ENCODE data around the gene DHRS12.
A peak's percentile ranks its signal among the peaks of the same experiment; 100 is the strongest.

DHRS12 gene

DNA sequence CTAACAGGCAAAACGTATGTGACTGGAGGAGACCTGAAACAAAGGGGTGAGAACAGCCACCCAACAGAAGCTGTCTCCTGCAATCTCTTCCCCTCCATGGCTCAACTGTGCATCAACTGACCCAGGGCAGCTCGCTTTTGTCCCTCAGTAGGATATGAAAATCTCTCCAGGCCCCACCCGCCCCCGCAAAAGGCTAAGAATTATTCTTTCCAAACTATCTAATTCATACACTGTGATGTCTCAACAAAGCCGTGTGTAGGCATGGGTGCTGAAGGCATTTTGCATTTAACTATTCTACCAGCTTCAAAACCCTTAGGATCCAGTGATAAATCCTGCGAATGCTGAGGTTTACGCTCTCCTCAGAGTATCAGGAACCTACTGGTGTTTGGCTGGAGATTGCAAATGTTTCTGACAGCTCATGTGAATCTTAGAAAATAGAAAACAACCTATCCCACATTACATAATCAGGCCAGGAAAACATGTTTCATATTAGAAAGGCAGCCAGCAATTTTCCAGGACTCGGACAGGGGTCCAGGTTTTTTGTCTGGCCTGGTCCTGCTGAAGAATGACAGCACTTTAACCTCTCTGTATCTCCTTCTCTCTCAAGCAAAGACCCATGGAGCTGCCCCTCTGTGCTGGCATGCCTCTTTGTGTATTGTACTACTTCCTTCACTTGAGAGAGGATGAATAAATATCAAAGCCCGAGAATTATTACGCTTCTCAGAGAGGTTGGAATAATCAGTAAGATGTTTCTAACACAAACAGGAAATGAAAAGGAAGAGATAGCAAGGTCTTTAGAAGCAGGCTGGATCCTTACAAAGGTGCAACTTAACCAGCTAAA lies 17.3 kb downstream of the DHRS12 start:
- TF ChIP-seq GATA3 (IDR thresholded peaks at IDR 0.05; ENCODE audit: low read depth, low read length) (no peak; the same call in 1 of the 2 replicates), GATA2 (IDR thresholded peaks at IDR 0.05; ENCODE audit: low read depth, low read length) (no peak)

DNA sequence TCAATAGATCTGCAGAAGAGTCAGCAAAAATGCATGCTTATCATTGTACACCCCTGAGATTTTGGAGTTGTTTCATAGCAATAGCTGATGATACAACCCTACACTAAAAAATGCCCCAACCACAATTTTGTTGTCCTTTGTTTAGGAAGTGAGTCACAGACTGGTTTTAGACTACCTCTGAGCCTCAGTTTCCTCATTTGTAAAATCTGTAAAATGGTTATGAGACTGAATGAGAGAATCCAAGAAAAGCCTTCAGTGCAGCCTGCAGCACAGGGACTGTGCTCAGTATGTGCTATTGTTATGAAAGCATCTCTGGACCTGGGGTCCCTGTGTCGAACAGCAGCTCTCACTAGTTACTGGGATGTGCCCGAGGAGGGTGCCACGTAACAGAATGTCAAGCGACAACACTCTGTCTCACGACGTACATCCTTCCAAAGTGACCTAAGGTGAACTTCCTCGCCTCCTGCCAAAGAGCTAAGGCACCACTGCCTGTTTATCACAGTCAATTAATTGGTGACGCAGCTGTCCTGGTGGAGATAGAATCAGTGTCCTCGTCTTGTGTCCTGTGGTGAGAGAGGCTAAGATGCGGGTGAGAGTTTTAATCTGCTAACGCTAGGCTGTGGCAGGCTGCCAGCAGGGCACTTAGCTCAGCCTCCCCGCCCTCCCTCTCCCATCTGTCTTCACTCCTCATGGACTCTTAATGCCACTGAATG lies 18.1 kb downstream of the DHRS12 start:
- TF ChIP-seq GATA3 (IDR thresholded peaks at IDR 0.05; ENCODE audit: low read depth, low read length) (peak; percentile 95), GATA2 (IDR thresholded peaks at IDR 0.05; ENCODE audit: low read depth, low read length) (peak; percentile 99)

DNA sequence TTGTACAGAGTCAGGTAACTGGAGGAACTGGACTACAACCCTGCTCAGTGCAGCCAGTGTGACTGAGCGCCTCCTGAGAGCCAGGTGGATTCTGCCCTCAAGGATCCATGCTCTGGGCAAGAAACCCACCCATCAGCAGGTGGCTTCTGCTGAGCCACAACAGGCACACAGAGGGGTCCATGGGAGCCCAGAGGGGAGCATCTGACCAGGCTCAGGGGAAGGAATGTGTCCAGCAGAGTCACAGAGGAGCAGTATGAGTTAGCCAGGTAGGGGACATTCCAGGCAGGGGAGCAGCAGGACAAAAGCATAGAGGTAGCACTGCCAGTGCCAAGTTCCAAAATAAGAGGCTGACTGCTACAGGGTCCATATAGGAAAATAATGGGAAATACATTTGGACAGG lies 19.9 kb downstream of the DHRS12 start:
- TF ChIP-seq GATA3 (IDR thresholded peaks at IDR 0.05; ENCODE audit: low read depth, low read length) (no peak), GATA2 (IDR thresholded peaks at IDR 0.05; ENCODE audit: low read depth, low read length) (no peak)

DNA sequence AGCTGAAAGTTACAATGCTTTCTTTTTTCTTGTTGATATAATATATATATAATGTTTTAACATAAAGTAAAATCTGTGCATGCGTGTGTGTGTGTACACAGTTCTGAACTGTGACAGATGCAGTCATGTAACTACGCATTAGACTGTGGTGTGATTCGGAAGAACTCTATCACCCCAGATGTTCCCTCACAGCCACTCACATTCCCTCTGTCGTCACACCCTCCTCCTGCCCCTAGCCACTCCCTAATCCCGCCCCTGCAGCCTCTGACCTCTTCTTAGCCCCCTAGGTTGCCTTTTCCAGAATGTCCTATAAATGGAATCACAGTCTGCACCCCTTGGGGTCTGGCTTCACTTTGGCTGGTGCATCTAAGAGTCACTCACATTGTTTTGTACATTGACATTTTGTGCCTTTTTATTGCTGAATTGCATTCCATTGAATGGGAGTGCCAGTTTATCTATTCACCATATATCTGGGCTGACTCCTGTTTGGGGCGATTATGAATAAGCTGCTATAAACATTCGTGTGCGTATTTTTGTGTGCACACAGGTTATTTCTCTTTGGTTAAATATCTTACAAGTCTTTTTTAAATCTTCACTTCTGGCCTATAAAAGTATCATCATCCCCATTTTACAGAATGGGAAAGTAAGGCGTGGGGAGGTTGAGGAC lies 20.4 kb downstream of the DHRS12 start:
- TF ChIP-seq GATA3 (IDR thresholded peaks at IDR 0.05; ENCODE audit: low read depth, low read length) (no peak), GATA2 (IDR thresholded peaks at IDR 0.05; ENCODE audit: low read depth, low read length) (no peak)

DNA sequence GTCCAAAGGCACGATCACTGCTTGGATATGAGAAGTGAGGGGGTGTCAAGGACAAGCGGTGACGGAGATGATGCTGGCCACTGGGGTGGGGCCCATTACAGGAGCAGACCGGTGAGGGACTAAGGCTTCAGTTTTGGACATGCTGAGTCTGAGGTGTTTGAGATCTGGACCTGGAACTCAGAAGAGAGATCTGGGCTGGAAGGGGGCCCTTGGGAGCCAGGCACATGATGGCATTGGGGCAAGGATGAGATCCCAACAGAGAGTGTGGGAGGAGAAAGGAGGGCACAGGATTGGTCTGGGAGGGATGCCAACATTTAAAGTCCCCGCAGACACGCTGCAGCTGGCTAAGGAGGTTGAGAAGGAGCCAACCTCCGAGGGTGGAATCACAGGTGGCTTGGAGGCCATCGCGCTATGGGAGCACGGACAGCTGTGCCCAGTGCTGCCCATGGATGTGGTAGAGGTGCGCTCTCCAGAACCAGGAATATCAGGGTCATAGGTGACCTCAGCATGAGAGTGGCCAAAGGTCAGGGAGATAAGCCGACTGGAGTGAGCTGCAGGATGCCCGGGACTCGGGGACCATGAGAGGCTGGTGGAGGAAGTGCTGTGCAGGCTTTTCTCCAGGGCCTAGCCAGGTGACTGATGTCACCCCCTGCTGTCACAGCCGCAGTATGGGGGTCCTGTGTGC lies 21.8 kb downstream of the DHRS12 start:
- TF ChIP-seq GATA2 (IDR thresholded peaks at IDR 0.05; ENCODE audit: low read depth, low read length) (no peak), GATA3 (IDR thresholded peaks at IDR 0.05; ENCODE audit: low read depth, low read length) (no peak)

DNA sequence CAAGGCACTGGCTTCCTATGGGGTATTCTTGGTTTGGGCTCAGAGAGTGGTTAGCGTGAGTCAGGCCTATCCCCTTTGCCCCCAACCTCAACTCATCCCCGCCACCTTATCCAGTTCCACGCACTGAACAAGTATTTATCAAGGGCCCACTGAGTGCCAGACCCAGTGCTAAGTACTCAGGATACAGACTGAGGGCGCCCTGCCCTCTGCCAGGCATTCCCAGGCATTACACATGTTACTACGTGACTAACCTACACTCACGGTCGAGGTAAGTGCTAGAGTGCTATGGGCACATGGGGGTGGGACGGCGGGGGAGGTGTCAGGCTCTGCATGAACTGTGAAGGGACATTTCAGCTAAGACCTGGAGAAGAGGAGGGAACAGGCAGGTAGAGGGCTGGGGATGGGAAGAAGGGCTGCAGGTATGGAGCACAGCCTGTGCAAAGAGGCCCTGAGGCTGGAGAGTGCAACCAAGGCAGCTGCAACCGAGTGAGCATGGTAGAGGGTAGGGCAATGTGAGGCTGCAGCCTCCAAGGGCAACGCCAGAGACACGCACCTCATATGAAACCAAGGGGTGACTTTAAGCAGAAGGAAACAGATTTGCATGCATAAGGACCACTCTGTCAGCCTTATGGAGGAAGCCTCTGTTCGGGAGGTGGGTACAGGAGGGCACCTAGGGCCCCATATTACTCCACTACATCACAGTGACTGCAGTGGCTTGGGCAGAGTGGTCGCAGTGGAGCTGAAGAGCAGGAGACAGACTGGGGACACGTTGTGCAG lies 22.5 kb downstream of the DHRS12 start:
- TF ChIP-seq GATA2 (IDR thresholded peaks at IDR 0.05; ENCODE audit: low read depth, low read length) (no peak), GATA3 (IDR thresholded peaks at IDR 0.05; ENCODE audit: low read depth, low read length) (no peak)

DNA sequence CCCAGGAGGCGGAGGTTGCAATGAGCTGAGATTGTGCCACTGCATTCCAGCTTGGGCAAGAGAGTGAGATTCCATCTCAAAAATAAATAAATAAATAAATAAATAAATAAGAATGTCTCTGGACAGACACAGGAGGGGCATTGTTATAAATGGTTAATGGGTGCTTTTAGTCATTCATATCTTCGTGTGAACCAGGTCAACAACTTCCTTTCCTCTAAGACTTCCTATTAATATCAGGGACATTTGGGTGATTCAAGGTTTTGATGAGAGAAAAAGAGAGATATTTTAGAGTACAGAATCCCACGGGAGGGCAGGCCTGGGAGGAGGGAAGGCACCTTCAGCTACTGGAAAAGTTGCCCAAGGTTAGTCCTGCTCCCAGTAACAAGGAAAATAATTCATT lies 23.9 kb downstream of the DHRS12 start:
- TF ChIP-seq GATA2 (IDR thresholded peaks at IDR 0.05; ENCODE audit: low read depth, low read length) = no peak
- no peak for TF ChIP-seq GATA3 (IDR thresholded peaks at IDR 0.05; ENCODE audit: low read depth, low read length)

DNA sequence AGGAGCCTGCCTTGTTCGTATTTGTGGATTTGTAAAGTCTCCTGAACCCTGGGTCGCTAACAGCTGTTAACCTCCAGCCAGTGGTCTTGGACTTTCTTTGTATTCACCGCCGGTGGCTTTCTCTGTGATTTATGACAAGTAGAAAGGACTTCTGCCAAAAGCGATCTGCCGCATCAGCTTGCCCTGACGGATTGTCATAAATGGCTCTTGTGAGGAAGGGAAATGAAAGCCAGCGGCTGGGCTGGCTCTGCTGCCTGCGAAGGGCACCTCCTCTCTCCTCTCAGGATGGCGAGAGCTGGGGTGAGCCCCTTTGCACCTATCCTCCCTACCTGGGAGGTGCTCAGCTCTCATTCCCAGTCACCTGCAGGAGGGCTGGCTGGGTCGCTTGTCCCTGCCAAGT lies 25.6 kb downstream of the DHRS12 start:
- no peak for TF ChIP-seq GATA3 (IDR thresholded peaks at IDR 0.05; ENCODE audit: low read depth, low read length)

DNA sequence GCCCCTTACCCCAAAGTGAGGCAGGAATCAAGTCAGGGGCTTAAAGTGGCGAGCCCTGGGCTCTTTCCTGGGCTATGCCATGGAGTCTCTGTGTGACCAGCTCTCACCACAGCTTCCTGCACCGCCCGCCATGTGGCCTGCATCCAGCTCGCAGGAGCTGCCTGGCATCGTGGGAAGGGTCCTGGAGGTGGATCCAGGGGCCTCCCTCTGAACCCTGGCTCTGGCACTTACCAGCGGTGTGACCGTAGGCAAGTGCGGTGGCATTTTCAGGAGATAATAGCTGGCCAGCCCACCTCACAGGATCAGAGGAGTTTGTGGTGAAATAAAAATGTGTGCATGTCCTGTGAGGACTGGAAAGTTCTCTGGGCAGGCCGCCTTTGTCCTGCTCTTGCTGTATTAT lies 26.0 kb downstream of the DHRS12 start:
- TF ChIP-seq GATA2 (IDR thresholded peaks at IDR 0.05; ENCODE audit: low read depth, low read length) (no peak), GATA3 (IDR thresholded peaks at IDR 0.05; ENCODE audit: low read depth, low read length) (no peak)

DNA sequence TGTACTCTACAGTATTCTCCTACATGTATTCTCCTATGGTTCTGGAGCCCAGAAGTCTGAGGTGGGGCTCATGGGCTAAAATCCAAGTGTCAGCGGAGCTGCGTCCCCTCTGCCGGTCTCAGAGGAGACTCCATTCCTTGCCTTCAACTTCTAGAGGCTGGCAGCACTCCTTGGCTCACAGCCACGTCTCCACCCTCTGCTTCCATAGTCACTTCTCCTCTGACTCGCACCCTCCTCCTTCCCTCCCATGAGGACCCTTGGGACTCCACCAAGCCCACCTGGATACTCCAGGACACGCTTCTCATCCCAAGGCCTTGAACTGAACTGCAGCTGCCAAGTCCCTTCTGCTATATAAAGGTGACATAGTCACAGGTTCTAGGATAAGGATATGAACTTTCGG lies 27.8 kb downstream of the DHRS12 start:
- TF ChIP-seq GATA2 (IDR thresholded peaks at IDR 0.05; ENCODE audit: low read depth, low read length) = no peak
- no peak for TF ChIP-seq GATA3 (IDR thresholded peaks at IDR 0.05; ENCODE audit: low read depth, low read length)

DNA sequence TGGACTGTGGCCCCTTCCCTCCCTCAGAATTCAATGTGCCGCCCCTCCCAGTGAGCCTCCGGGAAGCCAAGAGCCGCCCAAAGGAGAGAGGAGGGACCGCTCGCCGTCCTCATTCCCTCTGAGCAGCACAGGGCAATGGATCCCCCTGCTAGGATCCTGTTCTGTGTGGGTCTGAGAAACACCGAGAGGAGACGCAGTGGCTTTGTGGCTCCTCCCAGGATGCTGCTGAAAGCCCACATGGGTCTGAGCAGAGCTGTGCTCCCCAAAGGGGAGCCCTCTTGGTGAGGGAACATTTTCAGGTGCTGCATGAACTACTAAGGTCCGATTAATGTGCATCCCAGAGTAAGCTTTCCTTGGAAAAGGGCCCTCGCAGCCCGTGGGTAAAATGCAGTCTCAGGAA lies 30.4 kb downstream of the DHRS12 start:
- TF ChIP-seq GATA3 (IDR thresholded peaks at IDR 0.05; ENCODE audit: low read depth, low read length) = no peak
- no peak for TF ChIP-seq GATA2 (IDR thresholded peaks at IDR 0.05; ENCODE audit: low read depth, low read length)

DNA sequence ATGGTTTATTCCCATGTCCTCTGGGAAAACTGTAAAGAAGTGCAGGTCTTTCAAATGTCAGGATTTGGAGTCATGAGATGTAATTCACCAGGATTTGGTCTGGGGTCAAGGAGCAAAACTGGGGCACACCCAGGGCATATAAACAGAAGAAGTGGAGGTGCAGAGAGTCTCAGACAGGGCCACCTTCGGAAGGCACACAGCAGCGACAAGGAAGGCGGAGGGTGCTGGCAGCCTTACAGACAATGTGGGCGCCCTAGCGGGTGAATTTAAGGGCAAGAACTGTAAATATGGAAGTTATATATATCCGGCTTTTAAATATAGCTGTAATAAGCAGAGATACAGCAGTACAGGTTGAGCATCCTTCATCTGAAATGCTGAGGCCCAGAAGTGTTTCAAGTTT lies 31.2 kb downstream of the DHRS12 start:
- TF ChIP-seq GATA3 (IDR thresholded peaks at IDR 0.05; ENCODE audit: low read depth, low read length) = no peak
- no peak for TF ChIP-seq GATA2 (IDR thresholded peaks at IDR 0.05; ENCODE audit: low read depth, low read length)

DNA sequence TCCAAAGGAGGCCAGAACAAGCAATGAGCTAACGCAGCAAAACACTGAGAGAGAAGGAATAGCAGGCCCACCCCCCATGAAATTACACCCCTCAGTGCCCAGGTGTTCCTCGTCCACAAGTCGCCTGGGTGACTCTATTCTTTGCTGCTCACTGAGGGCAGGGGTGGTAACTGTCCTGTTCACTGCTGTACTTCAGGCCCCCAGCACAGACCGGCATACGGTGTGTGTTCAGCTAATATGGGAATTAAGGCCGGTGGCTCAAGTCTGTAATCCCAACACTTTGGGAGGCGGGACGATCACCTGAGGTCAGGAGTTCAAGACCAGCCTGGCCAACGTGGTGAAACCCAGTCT lies 31.9 kb downstream of the DHRS12 start:
- no peak for TF ChIP-seq GATA2 (IDR thresholded peaks at IDR 0.05; ENCODE audit: low read depth, low read length)
- no peak for TF ChIP-seq GATA3 (IDR thresholded peaks at IDR 0.05; ENCODE audit: low read depth, low read length)

All from SH-SY5Y (cell line).